Endothelial cell of umbilical vein (primary cell): Measurements from ENCODE around the gene CELSR2.

Experiments
- CTCF ChIP-seq, 2 donors: IDR thresholded peaks; 1 replicate in 1 of 2; 2 replicates in 1 of 2; pipeline ENCODE4 v1.5.1; 2011; ENCODE audit warnings: low read length in 2 of 2, mild to moderate bottlenecking in 2 of 2, moderate library complexity in 2 of 2, control low read depth in 1 of 2, inconsistent platforms in 1 of 2, low read depth in 1 of 2; ENCODE audit not compliant: insufficient read depth in 1 of 2; ENCODE audit errors: extremely low read depth in 1 of 2
- EZH2 ChIP-seq: IDR thresholded peaks from 2 replicates; pipeline ENCODE4 v1.6.1; 2012; ENCODE audit warnings: borderline replicate concordance, low read depth, mild to moderate bottlenecking, moderate library complexity, low read length, inconsistent platforms; ENCODE audit not compliant: severe bottlenecking
- MYC ChIP-seq: IDR thresholded peaks from one replicate; pipeline ENCODE4 v1.6.1; 2011; ENCODE audit warnings: mild to moderate bottlenecking, low read depth, low read length
- POLR2A ChIP-seq: IDR thresholded peaks from 2 replicates; pipeline ENCODE4 v1.6.1; 2012; ENCODE audit warnings: low read depth, mild to moderate bottlenecking, control low read depth, low read length

- TF ChIP-seq CTCF (IDR thresholded peaks at IDR 0.05; ENCODE audit: extremely low read depth in 1 of 2, insufficient read depth in 1 of 2, low read depth in 1 of 2, low read length in 2 of 2), result no peak
- no peak for TF ChIP-seq EZH2
- peak; percentile 24 for TF ChIP-seq POLR2A
- no peak for TF ChIP-seq MYC
These were observed 8.9 kb upstream of the CELSR2 start for GRCh38 chr1:109240158-109241152.
